Measurements from ENCODE around the gene NKPD1. TPM values are rescaled to one million over a fixed set of nuclear protein-coding genes. Genes with fewer than 3 reads are reported as not detected.
A peak's percentile ranks its signal among the peaks of the same experiment; 100 is the strongest.

NKPD1 gene
- total RNA-seq, 1 experiment from 2014 or later: not detected

GRCh38 chr19:45179072-45179891 is 18.5 kb upstream of the NKPD1 start:
- H3K4me1 ChIP-seq: no peaks in the 10 kb centered on the region
- no peak for DNase-seq
- H3K9me3 ChIP-seq (replicated peaks): no peaks in the 10 kb centered on the region
- H3K36me3 ChIP-seq: no peaks in the 10 kb centered on the region
- H3K27me3 ChIP-seq: no peaks in the 10 kb centered on the region
- peak overlapping the region; percentile 12 for H3K27ac ChIP-seq
- H3K4me3 ChIP-seq: peak overlapping the region; percentile 77

GRCh38 chr19:45178262-45179071 is 17.7 kb upstream of the NKPD1 start, which contains the start of gene BLOC1S3:
Gene BLOC1S3, plus strand, starts transcription at chr19:45178784. Its CDS starts 513 bp downstream, at chr19:45179297.
- Histone ChIP-seq H3K4me1 (no peaks in the 10 kb centered on the region), H3K27ac (peak within 1 kb of the TSS; percentile 37), H3K36me3 (no peaks in the 10 kb centered on the region), H3K27me3 (no peaks in the 10 kb centered on the region), H3K4me3 (peak within 1 kb of the TSS; percentile 77), H3K9me3 (replicated peaks) (no peaks in the 10 kb centered on the region)
- peak; percentile 100 for DNase-seq

- peak within 1 kb of the TSS; percentile 77 for H3K4me3 ChIP-seq
- peak in 1 of 2 experiments; percentile 36 for DNase-seq
- H3K9me3 ChIP-seq (replicated peaks): no peaks in the 10 kb centered on the region
- H3K27ac ChIP-seq: peak within 1 kb of the TSS; percentile 37
- H3K27me3 ChIP-seq: no peaks in the 10 kb centered on the region
- no peaks in the 10 kb centered on the region for H3K4me1 ChIP-seq
- no peaks in the 10 kb centered on the region for H3K36me3 ChIP-seq
Measured at GRCh38 chr19:45177817-45178261, 17.1 kb upstream of the NKPD1 start, which contains the start of gene TRAPPC6A. Gene TRAPPC6A, minus strand, starts transcription at chr19:45178237. Its CDS starts 19 bp downstream, at chr19:45178218.

- Histone ChIP-seq H3K9me3 (replicated peaks) (no peaks in the 10 kb centered on the region), H3K4me1 (no peaks in the 10 kb centered on the region), H3K27me3 (no peaks in the 10 kb centered on the region), H3K36me3 (no peaks in the 10 kb centered on the region), H3K4me3 (no peak overlapping the region), H3K27ac (no peak overlapping the region)
- no peak for DNase-seq
Measured at GRCh38 chr19:45175515-45176345, 14.9 kb upstream of the NKPD1 start.

- no peaks in the 10 kb centered on the region for H3K27me3 ChIP-seq
- no peak overlapping the region for H3K27ac ChIP-seq
- DNase-seq: peak; percentile 55 to 70
Measured at GRCh38 chr19:45173816-45174215, 13.0 kb upstream of the NKPD1 start.

GRCh38 chr19:45172611-45173208 is 11.9 kb upstream of the NKPD1 start:
- Histone ChIP-seq H3K4me3 (no peak overlapping the region), H3K4me1 (no peaks in the 10 kb centered on the region), H3K9me3 (replicated peaks) (no peaks in the 10 kb centered on the region), H3K36me3 (no peaks in the 10 kb centered on the region), H3K27me3 (no peaks in the 10 kb centered on the region), H3K27ac (no peak overlapping the region)
- no peak for DNase-seq

More at GRCh38 chr19:45173816-45174215, 13.0 kb upstream of the NKPD1 start:
- no peaks in the 10 kb centered on the region for H3K9me3 ChIP-seq (replicated peaks)
- H3K4me1 ChIP-seq: no peaks in the 10 kb centered on the region
- no peaks in the 10 kb centered on the region for H3K36me3 ChIP-seq
- H3K4me3 ChIP-seq: no peak overlapping the region

GRCh38 chr19:45172173-45172572 is 11.4 kb upstream of the NKPD1 start:
- H3K27ac ChIP-seq: no peak overlapping the region
- DNase-seq: no peak
- H3K27me3 ChIP-seq: no peaks in the 10 kb centered on the region
- no peaks in the 10 kb centered on the region for H3K36me3 ChIP-seq
- H3K4me3 ChIP-seq: no peak overlapping the region
- peaks cover 2% of the 10 kb centered on the region; the same call in 1 of the 2 replicates for H3K4me1 ChIP-seq
- no peaks in the 10 kb centered on the region for H3K9me3 ChIP-seq (replicated peaks)

- Histone ChIP-seq H3K4me1 (peaks cover 9% of the 10 kb centered on the region; the same call in 1 of the 2 replicates), H3K27ac (no peak overlapping the region), H3K27me3 (no peaks in the 10 kb centered on the region), H3K9me3 (replicated peaks) (no peaks in the 10 kb centered on the region), H3K4me3 (no peak overlapping the region), H3K36me3 (no peaks in the 10 kb centered on the region)
- DNase-seq: no peak
Measured at GRCh38 chr19:45171211-45171623, 10.4 kb upstream of the NKPD1 start.

- Histone ChIP-seq H3K9me3 (replicated peaks) (no peaks in the 10 kb centered on the region), H3K36me3 (no peaks in the 10 kb centered on the region), H3K4me3 (no peak overlapping the region), H3K27me3 (no peaks in the 10 kb centered on the region), H3K4me1 (peaks cover 9% of the 10 kb centered on the region; the same call in 1 of the 2 replicates), H3K27ac (no peak overlapping the region)
- no peak for DNase-seq
Measured at GRCh38 chr19:45170146-45171106, 9.6 kb upstream of the NKPD1 start.

- Histone ChIP-seq H3K4me1 (peaks cover 13% of the 10 kb centered on the region; the same call in 1 of the 2 replicates), H3K36me3 (no peaks in the 10 kb centered on the region), H3K27me3 (no peaks in the 10 kb centered on the region), H3K27ac (no peak overlapping the region), H3K4me3 (no peak overlapping the region), H3K9me3 (replicated peaks) (no peaks in the 10 kb centered on the region)
- DNase-seq: no peak
Measured at GRCh38 chr19:45169602-45170001, 8.8 kb upstream of the NKPD1 start.

GRCh38 chr19:45168767-45169351 is 8.1 kb upstream of the NKPD1 start:
- H3K4me1 ChIP-seq: peaks cover 13% of the 10 kb centered on the region; the same call in 1 of the 2 replicates
- H3K27ac ChIP-seq: no peak overlapping the region
- no peak for DNase-seq
- H3K27me3 ChIP-seq: no peaks in the 10 kb centered on the region
- H3K4me3 ChIP-seq: no peak overlapping the region
- H3K36me3 ChIP-seq: no peaks in the 10 kb centered on the region
- H3K9me3 ChIP-seq (replicated peaks): no peaks in the 10 kb centered on the region

- peak; percentile 46 to 58 for DNase-seq
- Histone ChIP-seq H3K27ac (no peak overlapping the region), H3K9me3 (replicated peaks) (no peaks in the 10 kb centered on the region), H3K36me3 (no peaks in the 10 kb centered on the region), H3K27me3 (peaks cover 6% of the 10 kb centered on the region; the same call in 1 of the 2 replicates), H3K4me3 (no peak overlapping the region), H3K4me1 (peaks cover 13% of the 10 kb centered on the region; the same call in 1 of the 2 replicates)
Measured at GRCh38 chr19:45166723-45167252, 6.0 kb upstream of the NKPD1 start.

All from SJCRH30 (cell line).